Measurements from ENCODE around the gene LEFTY1. TPM values are rescaled to one million over a fixed set of nuclear protein-coding genes. Genes with fewer than 3 reads are reported as not detected.
A peak's percentile ranks its signal among the peaks of the same experiment; 100 is the strongest.

Gene LEFTY1
- total and polyA plus RNA-seq, 4 donors, result 0.42 to 1.4 (median 0.87) TPM

DNA sequence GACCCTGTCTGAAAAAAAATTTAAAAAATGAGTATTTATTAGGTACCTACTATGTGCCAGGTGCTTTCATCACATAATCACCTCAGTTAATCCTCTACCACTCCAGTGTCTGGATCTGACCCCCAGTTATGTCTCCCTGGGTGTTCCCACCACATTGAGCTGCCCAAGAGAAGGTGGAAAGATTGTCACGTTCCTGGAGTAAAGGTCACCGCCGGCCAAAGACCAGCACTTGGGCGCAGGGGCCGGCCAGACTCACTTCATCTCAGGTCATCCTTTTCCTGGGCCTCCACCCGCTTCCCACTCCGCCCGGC, 34.4 kb upstream of the LEFTY1 start:
- WGBS, result 3% methylated on average over 8 of the region's 8 CpGs
- peak; percentile 60 for DNase-seq (ENCODE audit: low spot score)
- TF ChIP-seq EGR1 (IDR thresholded peaks at IDR 0.05; ENCODE audit: low read depth in 2 of 2), result no peak
- peak; percentile 11 to 22 for TF ChIP-seq RXRA (IDR thresholded peaks at IDR 0.05)
- no peak for TF ChIP-seq SP1 (IDR thresholded peaks at IDR 0.05)
- H3K27me3 ChIP-seq (ENCODE audit: control insufficient read depth in 4 of 4, insufficient read depth in 4 of 4, low read length in 3 of 4), result no peaks in the 10 kb centered on the region
- H3K9me3 ChIP-seq (ENCODE audit: control insufficient read depth in 4 of 4, low read length in 3 of 4), result no peaks in the 10 kb centered on the region
- H3K27ac ChIP-seq (ENCODE audit: low read depth in 1 of 2, low read length in 2 of 2), result peak overlapping the region in 1 of 2 donors; percentile 85
- peak overlapping the region; percentile 80 to 96 (median 92) for H3K4me3 ChIP-seq (ENCODE audit: low read depth in 1 of 3, low read length in 3 of 3)
- H3K4me1 ChIP-seq (ENCODE audit: control insufficient read depth in 4 of 4, insufficient read depth in 4 of 4, low read length in 3 of 4), result peaks cover 2 to 15% (median 7%) of the 10 kb centered on the region in 4 donors
- H3K9ac ChIP-seq (ENCODE audit: low read depth in 1 of 2, low read length in 2 of 2), result peak overlapping the region; percentile 75 to 96
- H3K36me3 ChIP-seq (ENCODE audit: control insufficient read depth in 4 of 4, insufficient read depth in 3 of 4, low read depth in 1 of 4, low read length in 3 of 4), result peaks cover 0 to 13% (median 8%) of the 10 kb centered on the region in 4 donors

DNA sequence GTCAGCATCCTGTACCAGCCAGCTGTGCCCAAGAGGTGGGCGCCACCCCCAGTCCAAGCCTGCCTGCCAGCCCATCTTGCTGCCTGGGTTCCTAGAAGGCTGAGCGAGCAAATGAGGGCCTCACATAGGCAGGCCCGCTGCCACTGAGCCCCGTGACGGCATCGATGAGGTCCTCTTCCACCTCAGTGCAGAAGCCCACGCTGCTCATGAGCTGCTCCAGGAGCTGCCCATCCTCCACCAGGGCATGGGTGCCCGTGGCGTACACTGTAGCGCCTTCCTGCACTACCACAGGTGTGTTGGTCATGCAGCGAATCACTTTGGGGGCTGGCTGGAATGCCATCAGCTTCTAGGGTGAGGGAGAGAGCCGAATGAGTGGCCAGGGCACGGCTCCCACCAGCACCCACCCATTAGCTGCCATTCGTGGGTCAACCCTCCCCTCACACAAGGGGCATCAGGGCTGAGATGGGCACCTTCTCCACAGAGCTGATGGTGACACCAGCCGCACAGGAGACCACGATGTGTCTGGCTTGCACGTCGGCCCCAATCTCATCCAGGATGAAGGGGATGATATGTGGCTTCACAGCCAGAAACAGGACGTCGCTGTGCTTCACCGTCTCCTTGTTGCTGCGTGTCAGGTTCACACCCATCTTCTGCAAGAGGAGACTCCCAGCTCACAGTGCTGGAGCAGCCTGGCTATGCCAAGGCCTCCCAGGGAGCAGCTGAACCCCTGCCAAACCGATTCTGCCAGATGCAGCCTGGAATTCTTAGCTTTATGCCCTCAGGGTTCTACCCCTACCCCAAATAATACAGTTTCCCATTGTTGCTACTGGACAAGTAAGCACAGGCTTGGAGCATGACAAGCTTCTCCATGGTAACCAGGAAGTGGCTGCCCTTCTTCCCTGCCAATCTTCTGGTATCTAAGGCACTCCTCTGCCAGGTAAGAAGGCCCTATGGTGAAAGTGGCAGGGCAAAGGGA, 33.1 kb upstream of the LEFTY1 start:
- Histone ChIP-seq H3K9me3 (ENCODE audit: control insufficient read depth in 4 of 4, low read length in 3 of 4) (no peaks in the 10 kb centered on the region), H3K27ac (ENCODE audit: low read depth in 1 of 2, low read length in 2 of 2) (no peak overlapping the region), H3K27me3 (ENCODE audit: control insufficient read depth in 4 of 4, insufficient read depth in 4 of 4, low read length in 3 of 4) (no peaks in the 10 kb centered on the region), H3K36me3 (ENCODE audit: control insufficient read depth in 4 of 4, insufficient read depth in 3 of 4, low read depth in 1 of 4, low read length in 3 of 4) (peaks cover 0 to 22% (median 12%) of the 10 kb centered on the region in 4 donors), H3K4me3 (ENCODE audit: low read depth in 1 of 3, low read length in 3 of 3) (no peak overlapping the region), H3K9ac (ENCODE audit: low read depth in 1 of 2, low read length in 2 of 2) (no peak overlapping the region), H3K4me1 (ENCODE audit: control insufficient read depth in 4 of 4, insufficient read depth in 4 of 4, low read length in 3 of 4) (peaks cover 2 to 15% (median 7%) of the 10 kb centered on the region in 4 donors)
- TF ChIP-seq NR2F2 (IDR thresholded peaks at IDR 0.05), result no peak
- TF ChIP-seq FOXA2 (IDR thresholded peaks at IDR 0.05), result no peak
- no peak for TF ChIP-seq SP1 (IDR thresholded peaks at IDR 0.05)
- no peak for TF ChIP-seq RAD21 (IDR thresholded peaks at IDR 0.05)
- DNase-seq (ENCODE audit: low spot score), result no peak
- 95% methylated on average over 23 of the region's 23 CpGs for WGBS

DNA sequence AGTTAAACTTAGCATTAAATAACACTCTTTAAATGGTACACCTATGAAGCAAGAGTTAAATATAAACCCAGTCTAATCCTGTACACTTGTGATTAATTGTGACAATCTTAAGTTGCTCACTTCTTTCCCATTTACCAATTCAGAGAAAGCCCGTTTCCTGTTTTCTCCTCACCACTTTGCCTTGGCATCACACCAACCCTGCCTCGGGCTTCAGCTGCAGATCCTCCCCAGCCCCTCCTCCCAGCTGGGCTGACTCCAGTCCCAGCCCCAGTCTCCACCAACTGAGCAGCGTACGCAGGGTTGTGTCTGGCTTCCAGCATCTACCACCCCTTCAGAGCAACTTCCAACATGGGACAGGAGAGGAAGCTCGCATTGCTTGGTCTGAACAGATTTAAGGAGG, 31.0 kb upstream of the LEFTY1 start:
- H3K4me1 ChIP-seq (ENCODE audit: control insufficient read depth in 4 of 4, insufficient read depth in 4 of 4, low read length in 3 of 4), result peaks cover 2 to 15% (median 7%) of the 10 kb centered on the region in 4 donors
- H3K36me3 ChIP-seq (ENCODE audit: control insufficient read depth in 4 of 4, insufficient read depth in 3 of 4, low read depth in 1 of 4, low read length in 3 of 4), result peaks cover 0 to 28% (median 12%) of the 10 kb centered on the region in 4 donors
- no peaks in the 10 kb centered on the region for H3K9me3 ChIP-seq (ENCODE audit: control insufficient read depth in 4 of 4, low read length in 3 of 4)
- WGBS, result 53% methylated on average over 5 of the region's 5 CpGs
- H3K9ac ChIP-seq (ENCODE audit: low read depth in 1 of 2, low read length in 2 of 2), result no peak overlapping the region
- no peaks in the 10 kb centered on the region for H3K27me3 ChIP-seq (ENCODE audit: control insufficient read depth in 4 of 4, insufficient read depth in 4 of 4, low read length in 3 of 4)
- H3K4me3 ChIP-seq (ENCODE audit: low read depth in 1 of 3, low read length in 3 of 3), result no peak overlapping the region
- no peak overlapping the region for H3K27ac ChIP-seq (ENCODE audit: low read depth in 1 of 2, low read length in 2 of 2)
- TF ChIP-seq, protein P1, sequence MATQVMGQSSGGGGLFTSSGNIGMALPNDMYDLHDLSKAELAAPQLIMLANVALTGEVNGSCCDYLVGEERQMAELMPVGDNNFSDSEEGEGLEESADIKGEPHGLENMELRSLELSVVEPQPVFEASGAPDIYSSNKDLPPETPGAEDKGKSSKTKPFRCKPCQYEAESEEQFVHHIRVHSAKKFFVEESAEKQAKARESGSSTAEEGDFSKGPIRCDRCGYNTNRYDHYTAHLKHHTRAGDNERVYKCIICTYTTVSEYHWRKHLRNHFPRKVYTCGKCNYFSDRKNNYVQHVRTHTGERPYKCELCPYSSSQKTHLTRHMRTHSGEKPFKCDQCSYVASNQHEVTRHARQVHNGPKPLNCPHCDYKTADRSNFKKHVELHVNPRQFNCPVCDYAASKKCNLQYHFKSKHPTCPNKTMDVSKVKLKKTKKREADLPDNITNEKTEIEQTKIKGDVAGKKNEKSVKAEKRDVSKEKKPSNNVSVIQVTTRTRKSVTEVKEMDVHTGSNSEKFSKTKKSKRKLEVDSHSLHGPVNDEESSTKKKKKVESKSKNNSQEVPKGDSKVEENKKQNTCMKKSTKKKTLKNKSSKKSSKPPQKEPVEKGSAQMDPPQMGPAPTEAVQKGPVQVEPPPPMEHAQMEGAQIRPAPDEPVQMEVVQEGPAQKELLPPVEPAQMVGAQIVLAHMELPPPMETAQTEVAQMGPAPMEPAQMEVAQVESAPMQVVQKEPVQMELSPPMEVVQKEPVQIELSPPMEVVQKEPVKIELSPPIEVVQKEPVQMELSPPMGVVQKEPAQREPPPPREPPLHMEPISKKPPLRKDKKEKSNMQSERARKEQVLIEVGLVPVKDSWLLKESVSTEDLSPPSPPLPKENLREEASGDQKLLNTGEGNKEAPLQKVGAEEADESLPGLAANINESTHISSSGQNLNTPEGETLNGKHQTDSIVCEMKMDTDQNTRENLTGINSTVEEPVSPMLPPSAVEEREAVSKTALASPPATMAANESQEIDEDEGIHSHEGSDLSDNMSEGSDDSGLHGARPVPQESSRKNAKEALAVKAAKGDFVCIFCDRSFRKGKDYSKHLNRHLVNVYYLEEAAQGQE (IDR thresholded peaks at IDR 0.05), result no peak
- TF ChIP-seq SP1 (IDR thresholded peaks at IDR 0.05), result no peak
- no peak for TF ChIP-seq EGR1 (IDR thresholded peaks at IDR 0.05; ENCODE audit: low read depth in 2 of 2)
- TF ChIP-seq FOXA1 (IDR thresholded peaks at IDR 0.05), result no peak
- TF ChIP-seq HNF4G (IDR thresholded peaks at IDR 0.05), result no peak
- TF ChIP-seq, protein P2, sequence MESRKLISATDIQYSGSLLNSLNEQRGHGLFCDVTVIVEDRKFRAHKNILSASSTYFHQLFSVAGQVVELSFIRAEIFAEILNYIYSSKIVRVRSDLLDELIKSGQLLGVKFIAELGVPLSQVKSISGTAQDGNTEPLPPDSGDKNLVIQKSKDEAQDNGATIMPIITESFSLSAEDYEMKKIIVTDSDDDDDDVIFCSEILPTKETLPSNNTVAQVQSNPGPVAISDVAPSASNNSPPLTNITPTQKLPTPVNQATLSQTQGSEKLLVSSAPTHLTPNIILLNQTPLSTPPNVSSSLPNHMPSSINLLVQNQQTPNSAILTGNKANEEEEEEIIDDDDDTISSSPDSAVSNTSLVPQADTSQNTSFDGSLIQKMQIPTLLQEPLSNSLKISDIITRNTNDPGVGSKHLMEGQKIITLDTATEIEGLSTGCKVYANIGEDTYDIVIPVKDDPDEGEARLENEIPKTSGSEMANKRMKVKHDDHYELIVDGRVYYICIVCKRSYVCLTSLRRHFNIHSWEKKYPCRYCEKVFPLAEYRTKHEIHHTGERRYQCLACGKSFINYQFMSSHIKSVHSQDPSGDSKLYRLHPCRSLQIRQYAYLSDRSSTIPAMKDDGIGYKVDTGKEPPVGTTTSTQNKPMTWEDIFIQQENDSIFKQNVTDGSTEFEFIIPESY (IDR thresholded peaks at IDR 0.05), result no peak
- TF ChIP-seq HNF4A (conservative IDR thresholded peaks at IDR 0.05), result no peak
- no peak for TF ChIP-seq FOXA2 (IDR thresholded peaks at IDR 0.05)
- no peak for TF ChIP-seq RAD21 (IDR thresholded peaks at IDR 0.05)
- TF ChIP-seq RXRA (IDR thresholded peaks at IDR 0.05), result no peak
- no peak for TF ChIP-seq GABPA (IDR thresholded peaks at IDR 0.05 in 1 of 2, conservative IDR thresholded peaks at IDR 0.05 in 1 of 2)
- DNase-seq (ENCODE audit: low spot score), result no peak
